ENCODE results near the gene TTLL4.

DNA sequence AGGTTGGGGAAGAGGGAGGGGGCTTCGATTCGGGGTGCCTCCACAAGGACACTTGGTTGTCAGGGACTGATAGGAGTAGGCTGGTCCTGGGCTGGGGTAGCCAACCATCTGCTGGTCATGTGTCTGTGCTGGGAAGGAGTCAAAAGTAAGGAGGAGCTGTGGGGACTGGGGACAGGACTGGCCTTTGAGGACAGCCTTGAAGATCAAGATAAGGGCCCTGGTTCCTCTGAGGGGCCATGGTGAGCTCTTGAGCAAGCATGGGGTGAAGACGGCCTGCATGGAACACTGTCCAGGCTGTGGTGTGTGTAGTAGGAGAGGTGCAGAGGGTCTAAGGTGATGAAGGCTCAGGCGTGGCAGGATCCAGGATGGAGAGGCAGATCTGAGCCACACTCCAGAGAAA, 73.1 kb downstream of the TTLL4 start:
- TF ChIP-seq, protein P1, sequence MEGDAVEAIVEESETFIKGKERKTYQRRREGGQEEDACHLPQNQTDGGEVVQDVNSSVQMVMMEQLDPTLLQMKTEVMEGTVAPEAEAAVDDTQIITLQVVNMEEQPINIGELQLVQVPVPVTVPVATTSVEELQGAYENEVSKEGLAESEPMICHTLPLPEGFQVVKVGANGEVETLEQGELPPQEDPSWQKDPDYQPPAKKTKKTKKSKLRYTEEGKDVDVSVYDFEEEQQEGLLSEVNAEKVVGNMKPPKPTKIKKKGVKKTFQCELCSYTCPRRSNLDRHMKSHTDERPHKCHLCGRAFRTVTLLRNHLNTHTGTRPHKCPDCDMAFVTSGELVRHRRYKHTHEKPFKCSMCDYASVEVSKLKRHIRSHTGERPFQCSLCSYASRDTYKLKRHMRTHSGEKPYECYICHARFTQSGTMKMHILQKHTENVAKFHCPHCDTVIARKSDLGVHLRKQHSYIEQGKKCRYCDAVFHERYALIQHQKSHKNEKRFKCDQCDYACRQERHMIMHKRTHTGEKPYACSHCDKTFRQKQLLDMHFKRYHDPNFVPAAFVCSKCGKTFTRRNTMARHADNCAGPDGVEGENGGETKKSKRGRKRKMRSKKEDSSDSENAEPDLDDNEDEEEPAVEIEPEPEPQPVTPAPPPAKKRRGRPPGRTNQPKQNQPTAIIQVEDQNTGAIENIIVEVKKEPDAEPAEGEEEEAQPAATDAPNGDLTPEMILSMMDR (IDR thresholded peaks at IDR 0.05; ENCODE audit: low read depth, low read length, poor library complexity, severe bottlenecking), result no peak
- TF ChIP-seq EZH2phosphoT487 (IDR thresholded peaks at IDR 0.05; ENCODE audit: borderline replicate concordance, low read length), result no peak
